AG04449 (cell line): ENCODE results near the gene TRMT11.
"Not testable (repeated sequence)": the region's sequence is repeated elsewhere in the genome, so short reads cannot be mapped to it uniquely, and the experiment has no call there.

Experiments
- CTCF ChIA-PET: fragments of 350-600 bp; formaldehyde crosslinking; extraction: SDS; loops from one replicate; lab custom pipeline; 2021; ENCODE audit warnings: antibody characterized with exemption; lab: Yijun Ruan, JAX
- POLR2A ChIA-PET: fragments of 400-600, 350-600 bp; formaldehyde crosslinking; extraction: SDS; loops from one replicate; lab custom pipeline; 2020; ENCODE audit warnings: antibody characterized with exemption, inconsistent platforms; lab: Yijun Ruan, JAX
- DNase-seq: peaks from one replicate; pipeline ENCODE4 v3.0.0-alpha.2; 2010; ENCODE audit warnings: low read depth, low spot score
- H3K4me3 ChIP-seq: 2 replicates; pipeline ENCODE4 v1.5.1; 2011; ENCODE audit warnings: low read depth, mild to moderate bottlenecking, control low read depth, low read length
- CTCF ChIP-seq: IDR thresholded peaks from one replicate; pipeline ENCODE4 v1.5.1; 2011; ENCODE audit warnings: mild to moderate bottlenecking, moderate library complexity, low read length, control low read depth, inconsistent platforms; ENCODE audit not compliant: insufficient read depth; ENCODE audit errors: missing control alignments

TRMT11 gene

DNA sequence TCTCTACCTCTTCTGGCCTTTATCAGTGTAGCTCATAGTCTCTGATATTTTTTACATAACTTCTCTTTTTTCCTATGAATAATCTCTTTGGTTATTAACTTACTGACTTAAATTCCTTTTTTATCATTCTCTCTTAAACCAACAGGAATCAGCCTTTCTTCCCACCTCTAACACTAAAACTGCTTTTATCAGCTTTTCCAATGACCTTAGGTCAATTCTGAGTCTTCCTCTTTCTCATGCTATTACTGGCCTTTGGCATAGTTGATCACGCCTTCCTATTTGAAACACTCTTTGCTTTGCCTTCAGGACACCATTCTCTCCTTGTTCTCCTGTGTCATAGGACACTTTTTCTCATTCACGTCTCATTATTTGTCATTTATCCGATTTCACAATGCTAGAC is 37.9 kb upstream of the TRMT11 start:
- TF ChIP-seq CTCF, result no peak
- ChIA-PET CTCF (interaction anchor here (1.4 to 7.0 kb wide), 3 partner anchors 8 to 158 kb away, joined by 4 to 106 read pairs (median 6); partner anchors contain the start of genes HINT3 and NCOA7), POLR2A (interaction anchor here (0.7 kb wide), 1 partner anchor 168 kb away, joined by 3 read pairs; no protein-coding TSS in a partner anchor)
- H3K4me3 ChIP-seq, result no peak overlapping the region
- DNase-seq, result no peak

GRCh38 chr6:125949069-125949468 is 37.3 kb upstream of the TRMT11 start:
- no peak overlapping the region for H3K4me3 ChIP-seq
- TF ChIP-seq CTCF, result no peak
- no peak for DNase-seq
- ChIA-PET POLR2A (no interaction called here), CTCF (no interaction called here)

DNA sequence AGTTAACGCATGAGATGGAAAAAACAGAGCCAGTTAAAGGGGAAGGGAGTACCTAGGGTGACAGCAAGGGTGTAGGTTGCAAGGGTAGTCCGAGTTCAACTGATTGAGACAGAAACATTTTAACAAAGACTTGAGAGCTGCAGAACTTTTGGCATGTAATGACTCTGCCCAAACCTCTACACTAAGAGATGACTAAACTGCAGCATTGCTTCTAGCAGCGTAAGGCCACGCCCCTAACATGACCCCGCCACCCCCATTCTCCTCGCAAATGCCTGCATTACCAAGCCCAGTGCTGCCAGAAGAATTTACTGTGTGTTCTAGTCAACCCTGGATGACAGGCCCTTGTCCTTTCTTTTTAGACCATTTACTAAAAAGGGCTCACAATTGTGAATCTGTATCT is 36.0 kb upstream of the TRMT11 start:
- no peak overlapping the region for H3K4me3 ChIP-seq
- POLR2A ChIA-PET, result no interaction called here
- no peak for TF ChIP-seq CTCF
- DNase-seq, result no peak
- CTCF ChIA-PET, result interaction anchor here (4.1 to 10.2 kb wide), 2 partner anchors 24 to 160 kb away, joined by 15 to 241 read pairs; partner anchors contain the start of gene NCOA7

GRCh38 chr6:125950716-125951115 is 35.6 kb upstream of the TRMT11 start:
- ChIA-PET POLR2A (interaction anchor here (0.5 kb wide), 1 partner anchor 161 kb away, joined by 3 read pairs; no protein-coding TSS in a partner anchor), CTCF (interaction anchor here (1.2 to 10.2 kb wide), 9 partner anchors 9 to 391 kb away, joined by 3 to 241 read pairs (median 6); partner anchors contain the start of gene NCOA7)

DNA sequence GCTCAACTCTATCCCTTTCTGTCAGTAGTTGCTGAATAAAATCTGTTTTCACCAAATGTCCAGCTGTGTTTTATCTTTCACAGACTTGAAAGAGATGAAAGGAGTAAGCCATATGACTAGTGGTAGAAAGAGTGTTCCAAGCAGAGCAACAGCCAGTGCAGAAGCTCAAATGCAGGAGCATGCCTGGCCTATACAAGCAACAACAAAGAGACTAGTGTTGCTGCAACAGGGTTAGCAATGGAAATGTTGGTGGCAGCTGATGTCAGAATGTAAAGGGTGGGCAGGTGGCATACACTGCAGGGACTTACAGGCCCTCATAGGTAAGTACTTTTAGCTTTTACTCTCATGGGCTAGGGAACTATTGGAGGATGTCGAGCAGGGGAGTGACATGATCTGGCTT is 35.0 kb upstream of the TRMT11 start:
- TF ChIP-seq CTCF, result no peak
- no peak for DNase-seq
- CTCF ChIA-PET, result interaction anchor here (0.8 to 10.2 kb wide), 16 partner anchors 9 to 1172 kb away, joined by 3 to 241 read pairs (median 4); partner anchors contain the start of gene NCOA7
- POLR2A ChIA-PET, result interaction anchor here (0.5 kb wide), 1 partner anchor 161 kb away, joined by 3 read pairs; no protein-coding TSS in a partner anchor
- H3K4me3 ChIP-seq, result no peak overlapping the region

More at GRCh38 chr6:125950716-125951115, 35.6 kb upstream of the TRMT11 start:
- not testable (repeated sequence) for DNase-seq, H3K4me3 ChIP-seq

GRCh38 chr6:125952764-125953501 is 33.4 kb upstream of the TRMT11 start:
- H3K4me3 ChIP-seq, result no peak overlapping the region
- ChIA-PET CTCF (interaction anchor here (0.7 to 10.2 kb wide), 23 partner anchors 12 to 643 kb away, joined by 3 to 241 read pairs (median 4); partner anchors contain the start of gene NCOA7), POLR2A (interaction anchor here (0.7 to 0.8 kb wide), 2 partner anchors 118 to 354 kb away, joined by 3 to 5 read pairs; no protein-coding TSS in a partner anchor)
- no peak for DNase-seq
- peak; percentile 62 for TF ChIP-seq CTCF
